Hindlimb muscle (tissue), 1 donor: ENCODE data around the gene PCBP3. TPM values are rescaled to one million over a fixed set of nuclear protein-coding genes. Genes with fewer than 3 reads are reported as not detected.
"Not testable (repeated sequence)": the region's sequence is repeated elsewhere in the genome, so short reads cannot be mapped to it uniquely, and the experiment has no call there.

ENCODE experiments used
- DNase-seq: peaks from one replicate; pipeline ENCODE4 v3.0.0-alpha.2; 2013
- polyA plus RNA-seq: library from polyadenylated mRNA; unstranded; fragments of 120-200 nt; gene quantifications from one replicate; pipeline ENCODE4 v1.2.1, GENCODE V29; 2013; ENCODE audit not compliant: insufficient read length

The PCBP3 gene
- polyA plus RNA-seq, 1 donor, result 0.81 TPM

- no peak for DNase-seq
These were observed 36.7 kb downstream of the PCBP3 start for GRCh38 chr21:45680215-45680614.

GRCh38 chr21:45695086-45695485, 51.6 kb downstream of the PCBP3 start:
- DNase-seq, result no peak

DNA sequence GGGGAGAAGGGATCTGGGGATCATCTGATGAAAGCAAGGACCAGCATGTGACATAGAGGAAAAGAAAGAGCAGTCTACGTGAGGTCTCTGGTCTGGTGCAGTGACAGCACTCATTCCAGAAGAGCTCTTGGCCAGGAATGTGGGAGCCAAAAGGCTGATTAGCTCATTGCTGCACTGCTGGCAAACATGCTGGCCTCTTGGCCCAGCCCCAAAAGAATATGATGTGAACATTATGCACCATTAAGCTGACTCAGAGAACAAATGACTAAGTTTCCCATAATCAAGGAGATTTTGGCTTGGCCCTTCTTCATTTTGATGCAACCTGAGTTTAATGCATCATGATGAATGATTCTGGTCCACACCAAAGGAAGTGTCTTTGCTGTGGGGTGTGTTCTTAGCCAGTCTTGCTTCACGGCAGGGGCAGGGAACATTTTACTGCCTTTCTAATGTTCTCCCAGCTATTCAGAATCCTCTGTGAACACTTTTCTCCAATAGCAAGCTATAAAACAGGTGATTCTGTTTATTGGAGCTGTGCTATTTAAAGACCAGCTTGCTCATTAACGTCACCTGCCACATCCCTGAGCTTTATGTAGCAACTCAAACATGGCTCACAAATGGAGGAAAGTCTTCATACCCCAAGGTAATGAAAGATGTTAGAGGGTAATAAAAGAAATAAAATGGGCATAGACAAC, 55.1 kb downstream of the PCBP3 start:
- peak; percentile 11 for DNase-seq

GRCh38 chr21:45699251-45699942, 55.9 kb downstream of the PCBP3 start:
- no peak for DNase-seq

GRCh38 chr21:45699966-45700365, 56.4 kb downstream of the PCBP3 start:
- DNase-seq, result no peak

DNA sequence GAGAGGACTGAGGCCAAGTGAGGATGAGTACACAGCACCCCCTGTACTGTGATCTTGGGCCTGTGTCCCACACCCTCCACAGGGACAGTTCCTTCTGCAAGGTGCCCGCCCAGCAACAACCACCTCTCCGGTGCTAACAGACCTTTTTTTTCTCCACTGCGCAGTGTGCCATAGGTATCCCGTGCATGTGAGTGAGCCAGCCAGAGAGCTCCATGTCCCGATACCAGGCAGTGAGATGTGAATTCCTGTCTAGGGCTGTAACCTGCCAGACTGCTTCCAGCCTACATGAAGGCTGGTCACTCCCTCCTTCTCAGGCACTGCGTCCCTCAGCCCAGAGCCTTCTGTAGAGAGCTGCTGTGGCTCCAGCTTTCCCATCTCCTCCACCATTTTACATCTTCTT, 56.9 kb downstream of the PCBP3 start:
- no peak for DNase-seq

- DNase-seq, result no peak
These were observed 61.0 kb downstream of the PCBP3 start for GRCh38 chr21:45704311-45705108.

DNA sequence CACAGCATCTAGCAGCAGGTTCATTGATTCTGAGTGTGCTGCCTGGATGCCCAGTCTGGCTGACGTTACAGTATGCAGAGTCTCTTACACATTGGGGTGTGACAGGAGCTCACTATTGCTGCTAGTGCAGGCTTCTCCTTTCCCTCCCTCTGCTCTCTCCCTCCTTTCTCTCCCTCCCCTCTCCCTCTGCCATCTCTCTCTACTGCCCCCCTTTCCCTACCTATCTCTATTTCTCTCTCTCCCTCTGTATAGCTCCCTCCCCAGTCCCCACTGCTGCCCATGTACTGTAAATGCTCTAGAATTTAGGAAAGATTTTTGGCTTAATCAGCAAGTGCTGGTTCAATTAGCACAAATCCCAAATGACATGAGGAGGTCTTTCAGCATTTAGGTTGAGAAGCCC, 62.8 kb downstream of the PCBP3 start:
- no peak for DNase-seq

DNA sequence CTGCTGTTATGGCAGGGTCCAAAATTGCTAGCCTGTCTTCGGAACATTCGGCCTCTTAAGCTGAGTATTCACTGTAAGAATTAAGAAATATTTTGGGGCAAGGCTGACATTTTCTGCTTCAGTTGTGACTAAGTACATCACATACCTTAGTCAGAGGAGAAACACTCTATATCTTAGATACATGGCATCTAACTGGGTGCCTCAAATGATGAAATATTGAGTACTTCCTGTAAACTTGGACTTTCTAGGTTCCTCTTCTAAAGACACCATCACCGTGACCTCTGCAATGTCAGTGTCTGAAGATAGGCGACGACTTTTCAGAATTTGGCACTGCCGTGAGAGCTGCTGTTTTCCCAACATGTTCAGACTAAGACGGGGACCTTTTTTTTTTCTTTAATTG, 65.6 kb downstream of the PCBP3 start:
- no peak for DNase-seq

DNA sequence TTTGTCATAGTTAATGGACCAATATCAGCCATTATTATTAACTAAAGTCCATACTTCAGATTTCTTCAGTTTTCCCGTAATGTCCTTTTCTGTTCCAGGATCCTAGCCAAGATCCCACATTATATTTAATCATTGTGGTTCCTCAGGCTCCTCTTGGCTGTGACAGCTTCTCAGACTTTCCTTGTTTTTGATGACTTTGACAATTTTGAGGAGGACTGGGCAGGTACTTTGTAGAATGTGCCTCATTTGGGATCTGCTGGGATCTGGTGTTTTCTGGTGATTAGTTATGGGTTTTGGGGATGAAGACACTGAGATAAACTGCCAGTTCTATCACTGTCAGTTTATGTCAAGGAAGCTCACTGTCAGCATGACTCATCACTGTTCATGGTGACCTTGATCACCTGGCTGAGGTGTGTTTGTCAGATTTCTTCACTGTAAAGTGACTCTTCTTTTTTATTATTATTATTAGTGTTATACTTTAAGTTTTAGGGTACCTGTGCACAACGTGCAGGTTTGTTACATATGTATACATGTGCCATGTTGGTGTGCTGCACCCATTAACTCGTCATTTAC, 66.3 kb downstream of the PCBP3 start:
- DNase-seq, result no peak

DNA sequence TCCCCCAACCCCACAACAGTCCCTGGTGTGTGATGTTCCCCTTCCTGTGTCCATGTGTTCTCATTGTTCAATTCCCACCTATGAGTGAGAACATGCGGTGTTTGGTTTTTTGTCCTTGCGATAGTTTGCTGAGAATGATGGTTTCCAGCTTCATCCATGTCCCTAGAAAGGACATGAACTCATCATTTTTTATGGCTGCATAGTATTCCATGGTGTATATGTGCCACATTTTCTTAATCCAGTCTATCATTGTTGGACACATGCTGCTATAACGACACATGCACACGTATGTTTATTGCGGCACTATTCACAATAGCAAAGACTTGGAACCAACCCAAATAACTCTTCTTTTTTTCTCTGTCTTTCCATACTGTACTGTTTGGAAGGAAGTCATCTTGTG, 66.8 kb downstream of the PCBP3 start:
- not testable (repeated sequence) for DNase-seq

DNA sequence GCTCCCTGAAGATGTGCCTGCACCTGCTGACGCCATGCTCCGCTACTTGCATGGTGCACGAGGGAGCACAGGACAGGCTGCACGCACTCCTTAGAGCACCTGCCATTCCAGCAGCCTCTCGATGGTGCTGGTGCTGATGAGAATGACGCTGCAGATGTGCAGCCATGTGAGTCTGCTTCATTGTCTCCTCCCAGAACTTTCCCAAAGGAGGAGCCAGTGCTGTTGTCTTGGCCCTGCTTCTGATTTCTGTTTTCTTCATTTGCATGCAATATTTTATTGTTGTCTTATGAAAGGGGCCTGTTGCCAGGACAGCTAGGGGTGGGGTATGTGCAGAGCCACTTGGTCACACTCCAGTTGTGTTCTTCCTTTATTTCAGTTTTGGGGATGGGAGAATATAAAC, 70.1 kb downstream of the PCBP3 start:
- DNase-seq, result no peak

- DNase-seq, result no peak
These were observed 71.9 kb downstream of the PCBP3 start for GRCh38 chr21:45715441-45715840.

DNA sequence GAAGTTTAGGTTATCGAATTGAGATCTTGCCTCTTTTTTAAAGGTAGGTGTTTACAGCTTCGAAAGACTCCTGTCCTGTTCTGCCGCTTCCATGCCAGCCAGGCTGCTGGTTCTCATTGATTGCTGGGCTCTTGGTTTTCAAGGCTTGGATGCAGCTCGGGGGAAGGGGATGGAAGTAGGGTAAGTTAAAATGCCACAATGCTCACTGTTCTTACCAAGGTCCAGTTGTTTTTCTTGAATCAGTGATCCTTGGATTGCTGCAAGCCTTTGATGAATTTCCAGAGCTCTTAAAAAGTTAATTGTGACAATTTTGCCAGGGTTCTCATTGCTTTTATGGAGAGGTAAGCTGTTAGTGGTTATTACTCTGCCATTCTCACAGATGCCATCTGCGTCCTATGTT, 74.9 kb downstream of the PCBP3 start:
- DNase-seq, result no peak

DNA sequence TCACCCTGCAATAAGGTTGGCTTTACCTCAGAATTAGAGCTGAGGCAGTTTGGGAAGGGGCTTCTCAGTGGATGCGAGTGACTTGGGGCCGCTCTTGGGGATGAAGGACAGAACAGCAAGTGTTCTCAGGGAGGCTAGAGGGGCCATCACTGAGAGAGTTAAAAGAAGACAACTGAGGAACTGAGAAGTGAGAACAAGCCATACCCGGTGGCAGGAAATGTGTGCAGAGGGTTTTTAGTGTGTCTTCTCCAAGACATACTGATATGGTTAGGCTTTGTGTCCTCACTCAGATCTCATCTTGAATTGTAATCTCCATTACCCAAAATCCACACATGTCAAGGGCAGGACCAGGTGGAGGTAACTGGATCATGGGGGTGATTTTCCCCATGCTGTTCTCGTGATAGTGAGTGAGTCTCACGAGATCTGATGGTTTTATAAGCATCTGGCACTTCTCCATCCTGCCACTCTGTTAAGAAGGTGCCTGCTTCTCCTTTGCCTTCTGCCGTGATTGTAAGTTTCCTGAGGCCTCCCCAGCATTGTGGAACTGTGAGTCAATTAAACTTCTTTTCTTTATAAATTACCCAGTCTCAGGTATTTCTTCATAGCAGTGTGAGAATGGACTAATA, 75.8 kb downstream of the PCBP3 start:
- DNase-seq, result no peak

GRCh38 chr21:45720204-45720603, 76.7 kb downstream of the PCBP3 start:
- DNase-seq, result not testable (repeated sequence)

GRCh38 chr21:45721671-45722070, 78.1 kb downstream of the PCBP3 start:
- DNase-seq, result no peak

DNA sequence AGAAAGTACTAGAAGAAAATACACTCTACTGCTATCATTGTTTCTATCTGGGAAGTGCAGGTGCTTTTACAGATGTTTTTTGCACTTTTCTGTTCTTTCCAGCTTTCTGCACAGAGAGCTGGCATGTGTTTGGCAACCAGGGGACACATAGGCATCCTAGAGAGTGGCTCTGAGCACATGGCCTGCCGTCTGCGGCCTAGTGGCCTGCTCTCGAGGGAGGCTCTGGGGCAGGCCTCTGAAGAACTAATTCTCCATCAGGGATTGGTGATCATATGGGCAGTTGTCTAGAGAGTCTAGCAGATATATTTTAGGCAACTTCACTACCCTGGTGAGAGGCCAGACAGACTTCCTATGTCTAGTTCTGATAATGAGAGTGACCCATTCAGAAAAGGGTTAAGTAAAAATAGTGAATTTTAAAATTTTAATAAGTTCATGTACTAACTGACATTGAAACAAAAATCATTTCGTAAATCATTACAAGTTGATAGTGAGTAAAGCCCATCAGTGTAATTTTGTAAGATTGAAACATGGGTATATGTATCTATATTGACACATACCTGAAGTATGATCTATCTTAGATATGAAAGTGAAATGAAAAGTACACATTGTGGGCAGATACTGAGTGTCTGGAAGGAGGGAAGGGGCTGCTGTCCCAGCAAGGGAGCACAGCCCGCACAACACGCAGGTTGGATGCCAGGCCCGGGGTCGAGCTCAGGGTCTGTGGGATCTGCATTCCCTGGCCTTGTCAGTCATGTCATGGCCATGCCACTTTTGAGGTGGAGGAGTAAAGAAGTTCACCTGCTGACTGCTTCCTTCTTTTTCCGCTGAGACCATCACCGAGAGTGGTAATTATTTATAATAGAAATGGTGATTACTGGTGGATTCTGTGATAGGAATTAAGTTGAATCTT, 79.8 kb downstream of the PCBP3 start:
- no peak for DNase-seq

GRCh38 chr21:45724345-45724961, 80.9 kb downstream of the PCBP3 start:
- peak; percentile 39 for DNase-seq

DNA sequence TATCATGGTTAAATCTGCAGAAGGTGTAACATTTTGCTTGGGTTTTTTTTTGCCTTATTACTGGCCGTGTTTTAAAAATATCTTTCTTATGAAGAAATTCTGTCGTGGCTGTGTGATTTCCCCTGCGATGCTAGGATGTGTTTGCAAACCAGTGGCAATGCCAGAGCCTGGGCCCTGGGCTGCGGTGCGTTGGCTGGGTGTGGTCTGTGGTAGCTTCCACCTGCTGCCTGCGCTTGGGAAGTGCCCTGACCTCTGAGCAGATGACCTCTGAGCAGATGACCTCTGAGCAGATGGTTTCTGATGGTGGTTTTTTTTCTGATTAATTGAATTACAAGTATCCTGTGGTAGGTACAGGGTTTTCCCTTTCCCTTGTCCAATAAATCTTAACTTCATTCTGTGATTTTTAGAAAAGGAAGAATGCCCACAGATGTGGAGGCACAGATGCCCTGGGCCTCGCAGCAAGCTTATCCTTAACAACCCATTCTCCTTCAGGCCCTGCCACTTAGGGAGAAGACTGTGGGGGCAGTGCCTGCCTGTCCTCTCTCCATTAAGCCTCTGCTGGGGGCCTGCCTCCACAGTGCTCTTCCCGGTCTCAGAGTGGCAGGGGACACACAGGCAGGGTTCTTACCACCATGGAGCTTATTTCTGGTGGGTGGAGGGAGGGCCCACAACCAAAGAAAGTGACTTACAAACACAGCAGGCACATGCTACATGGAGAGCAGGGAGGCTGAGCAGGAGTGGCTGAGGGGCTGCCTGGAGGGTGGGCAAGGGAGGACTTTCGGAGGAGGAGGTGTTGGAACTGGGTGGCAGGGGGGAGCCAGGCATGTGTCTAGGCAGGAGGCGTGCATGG, 81.7 kb downstream of the PCBP3 start:
- no peak for DNase-seq
